ENCODE data around the gene ASPHD1.

ASPHD1 gene

DNA sequence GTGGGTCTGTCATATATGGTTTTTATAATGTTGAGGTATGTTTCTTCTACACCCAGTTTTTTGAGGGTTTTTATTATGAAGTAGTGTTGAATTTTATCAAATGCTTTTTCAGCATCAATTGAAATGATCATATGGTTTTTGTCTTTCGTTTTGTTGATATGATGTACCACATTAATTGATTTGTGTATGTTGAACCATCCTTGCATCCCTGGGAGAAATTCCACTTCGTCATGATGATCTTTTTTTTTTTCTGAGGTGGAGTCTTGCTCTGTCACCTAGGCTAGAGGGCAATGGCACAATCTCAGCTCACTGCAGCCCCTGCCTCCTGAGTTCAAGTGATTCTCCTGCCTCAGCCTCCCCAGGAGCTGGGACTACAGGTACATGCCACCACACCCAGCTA lies 47.6 kb downstream of the ASPHD1 start:
- no peak for DNase-seq

DNA sequence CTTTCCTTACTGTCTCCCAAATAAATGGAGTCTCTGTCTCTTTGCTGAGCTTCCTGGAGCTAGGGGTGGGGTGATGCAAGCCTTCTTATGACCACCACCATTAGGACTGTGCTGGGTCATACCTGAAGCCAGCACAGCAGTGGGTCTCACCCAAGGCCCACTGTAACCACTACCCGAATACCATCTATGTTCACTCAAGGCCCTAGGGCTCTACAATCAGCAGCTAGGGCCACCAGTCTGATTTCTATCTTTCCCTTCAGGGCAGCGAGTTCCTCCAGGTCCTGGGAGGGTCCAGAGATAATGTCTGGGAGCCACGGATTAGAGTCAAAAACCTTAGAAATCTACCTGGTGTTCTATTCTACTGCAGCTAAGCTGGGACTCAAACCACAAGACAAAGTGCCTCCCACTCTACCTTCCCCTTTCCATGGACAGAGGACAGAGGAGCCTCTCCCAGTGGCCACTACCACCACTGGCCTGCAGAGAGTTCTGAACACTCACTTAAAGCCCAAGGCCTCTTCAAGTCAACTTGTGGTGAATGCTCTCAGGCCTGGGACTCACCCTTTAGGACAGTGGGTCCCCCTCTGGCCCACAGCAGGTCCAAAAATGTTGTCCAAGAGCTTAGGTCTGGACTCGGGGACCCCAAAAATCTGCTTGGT lies 50.6 kb downstream of the ASPHD1 start:
- no peak for DNase-seq

DNA sequence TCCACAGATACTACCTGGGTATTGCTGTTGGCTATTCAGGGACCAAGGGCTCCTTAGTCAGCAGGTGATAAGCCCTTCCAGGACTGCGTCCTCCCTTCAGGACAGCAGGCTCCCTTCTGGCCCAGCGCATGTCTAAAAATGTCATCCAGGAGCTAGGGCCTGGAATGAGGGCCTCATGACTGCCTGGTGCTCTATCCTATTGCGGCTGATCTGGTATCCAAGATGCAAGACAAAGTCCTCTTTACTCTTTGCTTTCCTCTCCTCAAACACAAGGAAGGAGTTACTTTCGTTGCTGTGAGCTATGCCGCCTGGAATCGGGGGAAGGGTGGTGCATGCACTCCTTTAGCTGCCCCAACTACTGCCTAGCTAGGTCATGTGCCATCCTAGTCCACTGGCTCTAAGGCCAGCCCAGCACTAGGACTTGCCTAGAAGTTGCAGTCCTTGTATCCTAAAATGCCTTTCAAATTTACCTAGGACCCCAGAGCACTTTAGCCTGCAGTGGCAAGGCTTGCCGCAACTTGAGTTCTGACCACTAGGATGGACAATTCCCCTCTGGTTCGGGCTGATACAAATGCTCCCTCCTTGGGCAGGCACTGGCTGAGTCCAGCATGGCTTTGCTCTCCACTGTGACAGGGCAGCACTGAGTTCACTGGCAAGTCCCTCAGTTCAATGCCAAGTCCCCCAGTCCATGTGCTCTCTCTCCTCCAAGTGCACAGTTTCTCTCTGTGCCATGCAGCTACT lies 51.5 kb downstream of the ASPHD1 start:
- no peak for DNase-seq

All from central memory CD4-positive, alpha-beta T cell (primary cell).